Left renal pelvis (tissue), 4 donors: ENCODE measurements around the gene TBX2. TPM values are rescaled to one million over a fixed set of nuclear protein-coding genes. Genes with fewer than 3 reads are reported as not detected.

ENCODE experiments used
- DNase-seq, 4 donors: peaks; one replicate each; pipeline ENCODE4 v3.0.0-alpha.2; 2013; ENCODE audit warnings: low read depth in 4 of 4, low spot score in 3 of 4
- polyA plus RNA-seq, 4 donors: library from polyadenylated mRNA; unstranded; fragments of 120-200 nt; gene quantifications; one replicate each; pipeline ENCODE4 v1.2.1, GENCODE V29; 2013; ENCODE audit not compliant: insufficient read length in 4 of 4

TBX2 gene
- polyA plus RNA-seq, 4 donors, result 21.6 to 117 (median 63.7) TPM

DNA sequence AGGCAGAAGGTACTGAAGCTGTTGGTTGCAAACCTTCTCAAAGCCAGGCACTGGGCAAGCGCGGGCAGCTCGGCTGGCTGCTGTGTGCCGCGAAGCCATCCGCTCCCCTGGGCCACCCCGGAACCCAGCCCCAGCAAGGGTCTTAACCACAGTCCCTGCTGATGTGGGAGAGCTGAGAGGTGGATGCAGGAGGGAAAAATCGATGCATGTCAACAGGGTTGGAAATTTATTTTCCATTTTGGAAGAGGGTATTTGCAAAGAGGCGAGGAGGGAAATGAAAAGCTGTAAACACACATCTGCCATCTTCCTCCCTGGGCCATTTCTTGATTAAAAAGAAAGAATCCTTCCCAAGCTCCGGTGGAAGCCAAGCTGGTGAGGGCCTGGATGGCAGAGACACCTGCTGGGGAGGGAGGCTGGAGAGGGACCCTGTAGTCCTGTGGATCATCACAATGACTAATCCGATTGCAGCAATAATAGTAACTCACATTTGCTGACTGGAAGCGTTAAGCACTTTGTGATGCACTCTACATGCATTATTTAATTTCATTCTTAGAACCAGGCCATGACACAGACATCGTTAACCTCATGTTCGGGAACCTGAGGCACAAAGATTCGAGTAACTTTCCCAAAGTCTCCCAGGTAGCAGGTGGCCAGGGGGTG, 13.9 kb upstream of the TBX2 start:
- DNase-seq, result no peak

- no peak for DNase-seq
These were observed 13.4 kb upstream of the TBX2 start for GRCh38 chr17:61386251-61386650.

DNA sequence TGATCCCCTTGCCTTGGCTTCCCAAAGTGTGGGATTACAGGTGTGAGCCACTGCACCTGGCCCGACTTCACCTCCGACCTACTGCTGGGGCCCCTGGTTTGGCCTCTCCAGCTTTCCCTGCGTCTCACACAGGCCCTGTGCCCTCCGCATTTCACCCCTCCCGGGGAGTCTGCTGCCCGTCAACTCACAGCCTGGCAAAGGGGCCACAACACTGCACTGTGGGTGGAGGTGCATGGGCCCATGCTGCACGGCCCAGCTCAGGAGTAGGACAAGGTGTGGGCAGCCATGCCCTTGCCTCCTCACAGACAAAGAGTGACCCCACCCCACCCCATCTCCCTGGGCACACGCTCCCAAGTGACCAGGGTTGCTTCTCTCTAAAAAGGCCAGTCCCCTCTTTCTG, 12.6 kb upstream of the TBX2 start:
- DNase-seq, result no peak

- no peak for DNase-seq
These were observed 11.9 kb upstream of the TBX2 start for GRCh38 chr17:61387511-61388305.

DNA sequence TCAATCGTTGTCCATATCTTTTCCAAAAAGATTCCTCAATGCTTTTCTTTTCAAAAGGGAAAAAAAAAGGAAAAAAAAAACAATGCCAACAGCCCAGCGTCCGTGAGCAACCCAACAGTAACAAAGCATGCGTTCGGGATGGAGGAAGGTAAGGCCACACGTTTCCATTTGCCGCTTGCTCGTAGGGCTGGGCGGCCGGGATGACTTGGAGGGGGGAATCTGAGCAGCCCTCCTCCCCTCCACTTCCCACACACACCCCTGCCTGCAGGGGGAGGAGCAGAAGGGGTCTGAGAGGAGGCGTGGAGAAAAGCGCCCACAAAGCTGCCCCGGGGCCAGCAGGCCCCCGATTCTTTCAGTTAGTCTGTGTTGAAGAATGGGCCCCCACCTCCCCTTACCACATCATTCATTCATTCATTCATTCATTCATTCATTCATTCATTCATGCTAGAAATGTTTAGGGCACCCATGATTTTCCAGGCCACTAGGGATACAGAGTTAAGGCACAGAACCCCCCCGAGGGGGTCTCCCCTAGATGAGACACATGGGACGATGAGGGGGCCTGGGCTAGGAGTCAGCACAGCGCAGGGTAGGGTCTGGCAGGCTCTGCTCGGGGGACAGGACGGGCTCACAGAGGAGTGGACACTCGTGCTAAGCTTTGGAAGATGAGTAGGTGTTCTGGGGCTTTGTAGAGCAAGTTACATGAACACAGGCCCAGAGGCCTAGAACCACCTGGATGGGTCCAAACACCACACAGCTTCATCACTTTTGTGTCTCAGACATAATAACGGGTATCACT, 10.9 kb upstream of the TBX2 start:
- no peak for DNase-seq

DNA sequence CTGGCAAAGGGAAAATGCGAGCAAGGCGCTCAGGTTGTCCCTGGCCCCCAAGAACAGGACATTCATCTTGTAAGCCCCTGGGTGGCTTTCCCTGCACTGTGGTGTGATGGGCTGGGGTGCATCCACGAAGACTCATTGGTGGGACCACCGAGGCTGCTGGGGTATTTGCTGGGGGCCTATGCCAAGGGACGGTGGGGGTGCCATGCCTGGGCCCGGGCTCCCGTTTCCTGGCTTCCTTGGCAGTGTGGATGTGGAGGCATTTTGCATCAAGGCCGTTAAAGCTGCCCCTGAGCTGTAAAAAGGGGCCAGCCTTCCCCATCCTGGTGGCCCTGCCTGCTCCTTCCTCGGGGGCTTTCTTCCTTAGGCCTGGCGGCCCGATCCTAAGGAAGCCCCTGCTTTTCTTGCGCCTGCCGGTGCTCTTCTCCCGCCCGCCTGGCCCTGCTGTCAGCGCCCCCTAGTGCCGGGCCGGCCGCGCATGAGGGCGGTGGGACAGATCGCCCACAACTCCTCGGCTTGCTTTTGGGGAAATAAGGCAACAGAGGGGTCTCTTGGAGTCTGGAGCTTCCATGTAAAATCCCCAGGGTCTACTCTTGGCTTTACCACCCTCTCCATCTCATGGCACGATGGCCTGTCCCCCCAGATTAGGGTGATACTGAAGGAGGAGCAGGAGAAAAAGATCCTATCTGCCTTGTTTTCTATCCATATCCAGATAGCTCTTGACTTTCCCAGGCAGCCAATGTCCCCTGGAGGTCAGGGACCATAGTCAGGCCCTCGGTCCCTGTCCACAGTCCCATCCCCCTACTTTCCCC, 9.8 kb upstream of the TBX2 start:
- no peak for DNase-seq

- DNase-seq, result no peak
These were observed 9.2 kb upstream of the TBX2 start for GRCh38 chr17:61390479-61390791.

- no peak for DNase-seq
These were observed 7.9 kb upstream of the TBX2 start for GRCh38 chr17:61391595-61392291.

GRCh38 chr17:61392679-61393078, 7.0 kb upstream of the TBX2 start:
- no peak for DNase-seq

GRCh38 chr17:61393550-61393903, 6.1 kb upstream of the TBX2 start:
- DNase-seq, result no peak

DNA sequence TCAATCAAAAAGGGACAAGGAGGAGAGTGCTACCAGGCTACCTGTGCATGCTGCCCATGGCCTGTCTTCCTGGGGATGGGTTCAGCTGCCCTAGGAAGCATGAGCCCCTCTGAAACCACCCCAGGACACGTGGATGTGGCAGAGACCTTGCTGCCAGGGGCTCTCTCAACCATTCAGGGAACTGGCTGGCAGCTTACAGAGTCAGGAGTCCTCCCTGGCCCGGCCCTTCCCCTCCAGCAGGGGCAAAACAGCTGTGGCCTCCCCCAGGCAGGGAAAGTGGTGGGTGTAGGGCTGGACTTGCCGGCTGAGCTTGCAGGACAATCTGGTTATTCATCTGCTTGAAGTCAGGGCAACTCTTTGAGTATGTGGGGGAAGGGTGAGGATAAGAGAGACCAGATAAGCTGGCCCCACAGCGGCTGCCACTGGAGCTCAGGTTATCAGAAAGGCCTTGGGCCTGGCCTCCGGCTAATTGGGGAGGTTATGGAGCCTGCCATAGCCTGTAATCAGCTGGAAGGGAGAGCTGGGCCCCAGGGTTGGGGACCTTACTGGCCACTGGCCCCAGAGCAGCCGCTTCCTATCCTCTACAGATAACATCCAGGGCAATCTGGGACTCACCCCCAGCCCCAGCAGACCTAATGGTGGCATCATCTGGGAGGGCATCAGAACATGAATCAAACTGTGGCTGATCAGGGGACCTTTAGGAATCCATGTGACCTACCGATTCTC, 5.6 kb upstream of the TBX2 start:
- DNase-seq, result no peak

- DNase-seq, result no peak
These were observed 4.8 kb upstream of the TBX2 start for GRCh38 chr17:61394630-61395408.

DNA sequence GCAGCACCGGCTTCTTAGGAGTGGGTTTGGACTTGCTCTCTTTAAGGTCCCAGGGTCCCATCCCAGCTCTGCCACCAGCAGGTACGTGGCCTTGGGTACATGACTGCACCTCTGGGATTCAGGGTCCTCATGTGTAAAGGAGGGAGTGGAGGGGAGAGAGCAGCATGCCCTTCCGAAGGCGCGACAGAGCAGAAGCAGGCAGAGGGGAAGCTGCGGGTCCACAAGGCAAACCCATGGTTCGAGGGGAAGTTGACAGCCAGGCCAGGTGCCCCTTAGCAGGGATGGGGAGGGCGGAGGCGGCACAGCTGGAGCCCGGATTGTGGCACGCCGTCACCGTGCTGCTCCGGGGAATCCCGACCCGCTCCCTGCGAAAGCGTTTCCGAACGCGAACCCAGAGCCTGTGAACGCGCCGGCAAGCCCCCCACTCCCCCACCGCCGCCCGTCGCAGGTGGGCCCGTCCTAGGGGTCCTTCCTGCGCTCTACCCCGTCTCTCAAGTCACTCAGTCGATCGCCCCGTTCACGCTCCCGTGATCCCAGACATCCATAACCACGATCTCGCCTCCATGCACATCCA, 4.1 kb upstream of the TBX2 start:
- no peak for DNase-seq

- DNase-seq, result no peak
These were observed 3.6 kb upstream of the TBX2 start for GRCh38 chr17:61395983-61396585.

DNA sequence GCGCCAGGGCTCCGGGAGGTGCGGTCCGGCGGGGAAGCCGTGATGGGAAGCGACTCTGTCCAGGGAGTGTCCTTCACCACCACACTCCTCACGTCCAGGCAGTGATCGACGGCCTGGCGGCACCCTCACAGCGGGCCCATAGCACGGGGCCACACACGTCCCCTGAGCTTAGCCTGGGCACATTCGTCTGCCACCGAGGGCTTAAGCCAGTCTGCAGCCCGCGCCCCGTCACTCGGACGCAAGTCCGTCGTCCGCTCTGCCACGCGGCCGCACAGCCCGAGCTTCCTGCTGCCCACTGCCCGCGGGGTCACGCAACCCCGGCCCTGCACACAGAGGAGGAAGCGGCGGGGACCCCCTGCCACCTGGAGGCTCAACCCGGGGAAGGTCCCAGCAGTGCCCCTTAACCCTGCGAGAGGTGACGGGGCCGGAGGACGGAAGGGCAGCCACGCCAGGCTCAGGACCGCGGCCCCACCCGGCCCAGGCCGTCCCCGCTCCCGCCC, 3.0 kb upstream of the TBX2 start:
- DNase-seq, result no peak

DNA sequence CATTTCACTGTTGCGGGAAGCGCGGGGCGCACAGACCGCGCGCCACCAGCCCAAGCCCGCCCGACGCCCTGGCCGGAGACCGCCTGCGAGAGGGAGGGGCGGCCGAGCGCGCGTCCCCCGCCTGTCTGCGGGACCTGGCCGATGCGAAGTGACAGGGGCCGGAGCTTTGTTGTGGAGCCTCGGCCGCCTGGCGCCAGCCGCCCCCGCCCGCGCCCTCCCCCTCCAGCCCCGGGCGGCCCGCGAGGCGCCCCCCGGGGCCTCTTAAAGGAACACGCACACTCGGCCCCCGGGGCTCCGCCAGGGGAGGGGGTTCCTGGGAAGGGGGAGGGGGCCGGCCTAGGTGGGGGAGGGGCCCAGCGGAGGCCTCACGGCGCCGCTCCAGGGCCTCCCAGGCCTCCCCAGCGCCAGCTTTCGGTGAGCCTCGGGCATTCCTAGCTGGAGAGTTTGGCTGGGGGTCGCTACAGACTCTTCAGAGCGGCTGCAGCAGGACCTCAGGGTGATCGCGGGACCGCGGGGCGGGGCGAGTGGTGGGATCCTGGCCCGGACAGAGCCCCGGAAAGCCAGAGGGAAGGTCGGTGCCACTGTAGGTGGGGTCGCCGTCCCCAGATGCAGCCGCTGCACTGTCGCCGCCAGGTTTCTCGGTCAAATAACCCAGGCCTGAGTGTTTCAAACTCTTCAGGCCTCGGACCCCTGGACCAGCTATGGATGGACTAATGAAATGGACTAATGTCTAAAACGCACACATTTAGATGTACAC, 2.4 kb upstream of the TBX2 start:
- DNase-seq, result no peak

DNA sequence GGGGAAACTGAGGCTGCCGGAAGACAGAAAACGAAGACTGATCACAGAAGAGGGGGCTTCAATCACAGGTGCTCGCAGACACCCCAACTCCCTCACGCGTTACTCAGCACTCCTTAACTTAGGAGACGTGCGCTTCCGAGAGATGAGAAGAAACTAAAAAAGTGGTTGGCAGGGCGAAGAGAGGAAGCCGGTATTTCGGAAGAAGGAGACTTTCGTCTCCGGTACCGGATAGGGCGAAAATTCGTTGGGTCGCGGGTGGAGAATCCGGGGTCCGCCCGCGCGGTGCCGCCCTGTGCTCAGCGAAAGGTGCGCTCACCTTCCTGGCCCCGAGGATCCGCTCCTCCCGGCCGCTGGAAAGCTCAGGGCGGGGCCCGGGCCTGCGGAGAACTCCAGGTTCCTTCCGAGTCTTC, 917 bp upstream of the TBX2 start:
- DNase-seq, result no peak
